Heart left ventricle (tissue), 13 donors: Measurements from ENCODE around the gene MTRFR.

ENCODE experiments used
- CTCF ChIP-seq, 12 donors: fragments of 200-600 bp; sonication (generic) in 4 of 12; IDR thresholded peaks; one replicate each; pipeline versions ENCODE4 v1.5.0 to v1.8.0; 2018 to 2022; ENCODE audit warnings: antibody characterized with exemption in 12 of 12, mild to moderate bottlenecking in 5 of 12
- POLR2A ChIP-seq, 2 donors: fragments of 450-650 bp; IDR thresholded peaks; one replicate each; pipeline ENCODE4 v1.6.1; 2017; ENCODE audit warnings: antibody characterized with exemption in 2 of 2, mild to moderate bottlenecking in 2 of 2, moderate library complexity in 2 of 2
- donor health status: ischemic (EF 13 %, LVEDD 7.1; RV severe dilation, severe dysfunction).
- donor health status: DM: no; HTN: yes; CAD: no.
- donor health status: DM: no; HTN: no; CAD: no.
- donor health status: ischemic (EF 25% LVEDD 6.9; RV normal size, moderate dysfunction).
- donor health status: ischemic (EF 25% LVEDD 5.7; RV mildly dilated, moderate dysfunction).
- donor health status: ischemic (EF 35%, LVEDD 5.7; RV mildly dilated, moderate dysfunction).
- donor health status: nonischemic (EF 11% LVEDD 7.7; RV severe dilation, severe dysfunction).
- donor health status: DM: yes; HTN: yes; CAD: no.
- donor health status: PGD.
- donor health status: ischemic (EF 29% LVEDD 5.4; RV normal size, mild dysfunction).
- donor health status: nonischemic (EF 23%, LVEDD 6.1; RV moderate dilation, normal function).

DNA sequence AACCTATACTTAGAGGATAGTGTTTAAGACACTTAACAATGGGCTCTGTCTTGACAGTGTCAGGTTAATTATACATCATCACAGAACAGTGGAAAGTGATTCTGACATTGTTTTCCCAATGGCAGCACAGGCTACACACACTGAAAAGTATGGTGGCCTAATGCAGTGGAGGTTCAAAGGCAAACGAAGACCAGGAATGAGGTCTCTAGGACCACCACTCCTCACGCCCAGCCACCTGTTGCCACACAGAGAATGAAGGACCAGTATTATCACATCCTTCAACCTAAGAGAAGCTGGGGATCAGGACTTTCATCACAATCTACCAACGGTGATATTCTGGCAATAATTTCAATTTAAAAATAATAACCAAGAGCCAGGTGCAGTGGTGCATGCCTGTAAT is 73.0 kb downstream of the MTRFR start:
- TF ChIP-seq POLR2A (IDR thresholded peaks at IDR 0.05) (no peak), CTCF (IDR thresholded peaks at IDR 0.05) (no peak)
